Measurements from ENCODE around the gene CNTN6.

- TF ChIP-seq CTCF (IDR thresholded peaks at IDR 0.05) = no peak
- TF ChIP-seq ZFX (IDR thresholded peaks at IDR 0.05; ENCODE audit: borderline replicate concordance) = no peak
Observed at GRCh38 chr3:1380926-1381646, 288.3 kb downstream of the CNTN6 start.
